ENCODE data around the gene FAM13B. TPM values are rescaled to one million over a fixed set of nuclear protein-coding genes. Genes with fewer than 3 reads are reported as not detected.

The FAM13B gene
- polyA plus RNA-seq, 3 donors = 4.3 to 15.5 (median 9.7) TPM

- no peak overlapping the region for H3K27ac ChIP-seq (ENCODE audit: low read depth, low read length)
- 81 to 96% (median 86%) methylated on average over 1 of the region's 1 CpG for WGBS, 3 donors
Observed at GRCh38 chr5:137935190-137935589, 97.7 kb downstream of the FAM13B start.

- 29 to 39% (median 35%) methylated on average over 3 of the region's 3 CpGs for WGBS, 3 donors
- H3K27ac ChIP-seq (ENCODE audit: low read depth, low read length) = no peak overlapping the region
Observed at GRCh38 chr5:137933491-137933911, 99.4 kb downstream of the FAM13B start.

- H3K27ac ChIP-seq (ENCODE audit: low read depth, low read length) = no peak overlapping the region
Observed at GRCh38 chr5:137932800-137933199, 100.1 kb downstream of the FAM13B start.

GRCh38 chr5:137923856-137924255 is 109.0 kb downstream of the FAM13B start:
- H3K27ac ChIP-seq (ENCODE audit: low read depth, low read length) = no peak overlapping the region
- 44 to 58% (median 48%) methylated on average over 4 of the region's 4 CpGs for WGBS, 3 donors

More at GRCh38 chr5:137932800-137933199, 100.1 kb downstream of the FAM13B start:
- WGBS, 3 donors = 65 to 75% (median 71%) methylated on average over 3 of the region's 3 CpGs

GRCh38 chr5:137921931-137922330 is 110.9 kb downstream of the FAM13B start:
- WGBS, 3 donors = 59 to 67% (median 67%) methylated on average over 3 of the region's 3 CpGs
- H3K27ac ChIP-seq (ENCODE audit: low read depth, low read length) = no peak overlapping the region

- WGBS, 3 donors = 40 to 100% (median 92%) methylated on average over 1 of the region's 1 CpG
- H3K27ac ChIP-seq (ENCODE audit: low read depth, low read length) = no peak overlapping the region
Observed at GRCh38 chr5:137916923-137917322, 116.0 kb downstream of the FAM13B start.

- no peak overlapping the region for H3K27ac ChIP-seq (ENCODE audit: low read depth, low read length)
- 82 to 87% (median 86%) methylated on average over 2 of the region's 2 CpGs for WGBS, 3 donors
Observed at GRCh38 chr5:137914758-137915157, 118.1 kb downstream of the FAM13B start.

GRCh38 chr5:137902408-137903133 is 130.3 kb downstream of the FAM13B start:
- H3K27ac ChIP-seq (ENCODE audit: low read depth, low read length) = no peak overlapping the region
- 92 to 100% (median 95%) methylated on average over 1 of the region's 1 CpG for WGBS, 3 donors

- H3K27ac ChIP-seq (ENCODE audit: low read depth, low read length) = no peak overlapping the region
- WGBS, 3 donors = 72 to 76% (median 75%) methylated on average over 5 of the region's 5 CpGs
Observed at GRCh38 chr5:137901011-137901817, 131.7 kb downstream of the FAM13B start.

- H3K27ac ChIP-seq (ENCODE audit: low read depth, low read length) = no peak overlapping the region
- 88 to 95% (median 90%) methylated on average over 3 of the region's 3 CpGs for WGBS, 3 donors
Observed at GRCh38 chr5:137899493-137899892, 133.4 kb downstream of the FAM13B start.

- 86 to 90% (median 89%) methylated on average over 3 of the region's 3 CpGs for WGBS, 3 donors
- H3K27ac ChIP-seq (ENCODE audit: low read depth, low read length) = no peak overlapping the region
Observed at GRCh38 chr5:137896560-137896959, 136.3 kb downstream of the FAM13B start.

- H3K27ac ChIP-seq (ENCODE audit: low read depth, low read length) = no peak overlapping the region
Observed at GRCh38 chr5:137894586-137894985, 138.3 kb downstream of the FAM13B start.

GRCh38 chr5:137891849-137892248 is 141.0 kb downstream of the FAM13B start:
- WGBS, 3 donors = 88 to 94% (median 92%) methylated on average over 3 of the region's 3 CpGs
- H3K27ac ChIP-seq (ENCODE audit: low read depth, low read length) = no peak overlapping the region

- WGBS, 3 donors = 64 to 97% (median 90%) methylated on average over 1 of the region's 1 CpG
- H3K27ac ChIP-seq (ENCODE audit: low read depth, low read length) = no peak overlapping the region
Observed at GRCh38 chr5:137890845-137891244, 142.0 kb downstream of the FAM13B start.

GRCh38 chr5:137888863-137889759 is 143.8 kb downstream of the FAM13B start, which contains the start of gene PKD2L2:
TSS of gene PKD2L2 (plus strand) at chr5:137889457. CDS start at chr5:137889492, 35 bp downstream.
- 14 to 18% (median 15%) methylated on average over 59 of the region's 59 CpGs for WGBS, 3 donors
- no peak within 1 kb of the TSS for H3K27ac ChIP-seq (ENCODE audit: low read depth, low read length)

GRCh38 chr5:137888466-137888862 is 144.4 kb downstream of the FAM13B start:
- WGBS, 3 donors = 37 to 54% (median 50%) methylated on average over 7 of the region's 7 CpGs
- H3K27ac ChIP-seq (ENCODE audit: low read depth, low read length) = no peak overlapping the region

Data from adipose tissue (tissue), 3 donors.